ENCODE data around the gene WDR88. TPM values are rescaled to one million over a fixed set of nuclear protein-coding genes. Genes with fewer than 3 reads are reported as not detected.

WDR88 gene
- total and polyA plus RNA-seq, 2 experiments from 2014 or later, result not detected

DNA sequence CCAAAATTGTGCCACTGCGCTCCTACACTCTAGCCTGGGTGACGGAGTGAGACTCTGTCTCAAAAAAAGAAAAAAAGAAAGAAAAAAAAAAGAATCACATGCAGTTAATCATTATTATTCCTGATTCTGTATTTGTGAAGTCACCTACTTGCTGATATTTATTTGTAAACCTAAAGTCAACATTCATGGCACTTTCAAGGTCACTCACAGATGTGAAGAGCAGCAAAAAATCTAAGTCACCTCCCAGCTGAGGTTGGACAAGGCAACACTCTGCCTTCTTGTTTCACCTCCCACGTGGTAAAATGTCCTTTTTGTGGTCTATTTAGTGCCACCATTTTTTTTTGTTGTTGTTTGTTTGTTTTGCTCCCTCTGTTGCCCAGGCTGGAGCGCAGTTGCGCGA is 26.5 kb downstream of the WDR88 start:
- Histone ChIP-seq H4K20me1 (replicated peaks; ENCODE audit: insufficient read depth) (no peaks in the 10 kb centered on the region), H3K4me3 (no peak overlapping the region), H3F3A (replicated peaks; ENCODE audit: low read depth) (no peaks in the 10 kb centered on the region), H3K9me2 (ENCODE audit: insufficient read depth) (no peaks in the 10 kb centered on the region), H3K79me2 (replicated peaks; ENCODE audit: insufficient read depth) (no peaks in the 10 kb centered on the region), H3K27ac (ENCODE audit: low read depth) (no peak overlapping the region), H3K36me3 (ENCODE audit: insufficient read depth) (no peaks in the 10 kb centered on the region), H3K4me2 (no peak overlapping the region), H3K27me3 (ENCODE audit: insufficient read depth) (no peaks in the 10 kb centered on the region), H2AFZ (no peak overlapping the region; the same call in 1 of the 2 replicates), H3K4me1 (ENCODE audit: insufficient read depth) (no peaks in the 10 kb centered on the region)
- DNase-seq (ENCODE audit: low spot score), result no peak
- no peak overlapping the region for H3K27ac Mint-ChIP-seq
- no peak for ATAC-seq
- peaks cover 3% of the 10 kb centered on the region for H3K27me3 Mint-ChIP-seq (ENCODE audit: insufficient read depth, low read depth, poor library complexity)
- no peaks in the 10 kb centered on the region for H3K4me1 Mint-ChIP-seq
- TF ChIP-seq JUNB (IDR thresholded peaks at IDR 0.05; ENCODE audit: unreplicated experiment), result no peak
- TF ChIP-seq, protein P1, sequence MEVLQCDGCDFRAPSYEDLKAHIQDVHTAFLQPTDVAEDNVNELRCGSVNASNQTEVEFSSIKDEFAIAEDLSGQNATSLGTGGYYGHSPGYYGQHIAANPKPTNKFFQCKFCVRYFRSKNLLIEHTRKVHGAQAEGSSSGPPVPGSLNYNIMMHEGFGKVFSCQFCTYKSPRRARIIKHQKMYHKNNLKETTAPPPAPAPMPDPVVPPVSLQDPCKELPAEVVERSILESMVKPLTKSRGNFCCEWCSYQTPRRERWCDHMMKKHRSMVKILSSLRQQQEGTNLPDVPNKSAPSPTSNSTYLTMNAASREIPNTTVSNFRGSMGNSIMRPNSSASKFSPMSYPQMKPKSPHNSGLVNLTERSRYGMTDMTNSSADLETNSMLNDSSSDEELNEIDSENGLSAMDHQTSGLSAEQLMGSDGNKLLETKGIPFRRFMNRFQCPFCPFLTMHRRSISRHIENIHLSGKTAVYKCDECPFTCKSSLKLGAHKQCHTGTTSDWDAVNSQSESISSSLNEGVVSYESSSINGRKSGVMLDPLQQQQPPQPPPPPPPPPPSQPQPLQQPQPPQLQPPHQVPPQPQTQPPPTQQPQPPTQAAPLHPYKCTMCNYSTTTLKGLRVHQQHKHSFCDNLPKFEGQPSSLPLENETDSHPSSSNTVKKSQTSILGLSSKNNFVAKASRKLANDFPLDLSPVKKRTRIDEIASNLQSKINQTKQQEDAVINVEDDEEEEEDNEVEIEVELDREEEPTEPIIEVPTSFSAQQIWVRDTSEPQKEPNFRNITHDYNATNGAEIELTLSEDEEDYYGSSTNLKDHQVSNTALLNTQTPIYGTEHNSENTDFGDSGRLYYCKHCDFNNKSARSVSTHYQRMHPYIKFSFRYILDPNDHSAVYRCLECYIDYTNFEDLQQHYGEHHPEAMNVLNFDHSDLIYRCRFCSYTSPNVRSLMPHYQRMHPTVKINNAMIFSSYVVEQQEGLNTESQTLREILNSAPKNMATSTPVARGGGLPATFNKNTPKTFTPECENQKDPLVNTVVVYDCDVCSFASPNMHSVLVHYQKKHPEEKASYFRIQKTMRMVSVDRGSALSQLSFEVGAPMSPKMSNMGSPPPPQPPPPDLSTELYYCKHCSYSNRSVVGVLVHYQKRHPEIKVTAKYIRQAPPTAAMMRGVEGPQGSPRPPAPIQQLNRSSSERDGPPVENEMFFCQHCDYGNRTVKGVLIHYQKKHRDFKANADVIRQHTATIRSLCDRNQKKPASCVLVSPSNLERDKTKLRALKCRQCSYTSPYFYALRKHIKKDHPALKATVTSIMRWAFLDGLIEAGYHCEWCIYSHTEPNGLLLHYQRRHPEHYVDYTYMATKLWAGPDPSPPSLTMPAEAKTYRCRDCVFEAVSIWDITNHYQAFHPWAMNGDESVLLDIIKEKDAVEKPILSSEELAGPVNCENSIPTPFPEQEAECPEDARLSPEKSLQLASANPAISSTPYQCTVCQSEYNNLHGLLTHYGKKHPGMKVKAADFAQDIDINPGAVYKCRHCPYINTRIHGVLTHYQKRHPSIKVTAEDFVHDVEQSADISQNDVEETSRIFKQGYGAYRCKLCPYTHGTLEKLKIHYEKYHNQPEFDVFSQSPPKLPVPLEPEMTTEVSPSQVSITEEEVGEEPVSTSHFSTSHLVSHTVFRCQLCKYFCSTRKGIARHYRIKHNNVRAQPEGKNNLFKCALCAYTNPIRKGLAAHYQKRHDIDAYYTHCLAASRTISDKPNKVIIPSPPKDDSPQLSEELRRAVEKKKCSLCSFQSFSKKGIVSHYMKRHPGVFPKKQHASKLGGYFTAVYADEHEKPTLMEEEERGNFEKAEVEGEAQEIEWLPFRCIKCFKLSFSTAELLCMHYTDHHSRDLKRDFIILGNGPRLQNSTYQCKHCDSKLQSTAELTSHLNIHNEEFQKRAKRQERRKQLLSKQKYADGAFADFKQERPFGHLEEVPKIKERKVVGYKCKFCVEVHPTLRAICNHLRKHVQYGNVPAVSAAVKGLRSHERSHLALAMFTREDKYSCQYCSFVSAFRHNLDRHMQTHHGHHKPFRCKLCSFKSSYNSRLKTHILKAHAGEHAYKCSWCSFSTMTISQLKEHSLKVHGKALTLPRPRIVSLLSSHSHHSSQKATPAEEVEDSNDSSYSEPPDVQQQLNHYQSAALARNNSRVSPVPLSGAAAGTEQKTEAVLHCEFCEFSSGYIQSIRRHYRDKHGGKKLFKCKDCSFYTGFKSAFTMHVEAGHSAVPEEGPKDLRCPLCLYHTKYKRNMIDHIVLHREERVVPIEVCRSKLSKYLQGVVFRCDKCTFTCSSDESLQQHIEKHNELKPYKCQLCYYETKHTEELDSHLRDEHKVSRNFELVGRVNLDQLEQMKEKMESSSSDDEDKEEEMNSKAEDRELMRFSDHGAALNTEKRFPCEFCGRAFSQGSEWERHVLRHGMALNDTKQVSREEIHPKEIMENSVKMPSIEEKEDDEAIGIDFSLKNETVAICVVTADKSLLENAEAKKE (CRISPR knock-in tag; IDR thresholded peaks at IDR 0.05), result no peak
- no peak for TF ChIP-seq EZH2 (IDR thresholded peaks at IDR 0.05; ENCODE audit: low read depth, unreplicated experiment)
- TF ChIP-seq ZNF114 (CRISPR knock-in tag; IDR thresholded peaks at IDR 0.05), result no peak
- no peak for TF ChIP-seq NANOG (IDR thresholded peaks at IDR 0.05; ENCODE audit: borderline replicate concordance)
- TF ChIP-seq STAT1 (IDR thresholded peaks at IDR 0.05; ENCODE audit: unreplicated experiment), result no peak
- TF ChIP-seq POLR2AphosphoS5 (IDR thresholded peaks at IDR 0.05; ENCODE audit: low read depth), result no peak
- TF ChIP-seq ETS1 (IDR thresholded peaks at IDR 0.05), result no peak
- no peak for TF ChIP-seq EZH2phosphoT487 (IDR thresholded peaks at IDR 0.05; ENCODE audit: unreplicated experiment)
- TF ChIP-seq, protein P2, sequence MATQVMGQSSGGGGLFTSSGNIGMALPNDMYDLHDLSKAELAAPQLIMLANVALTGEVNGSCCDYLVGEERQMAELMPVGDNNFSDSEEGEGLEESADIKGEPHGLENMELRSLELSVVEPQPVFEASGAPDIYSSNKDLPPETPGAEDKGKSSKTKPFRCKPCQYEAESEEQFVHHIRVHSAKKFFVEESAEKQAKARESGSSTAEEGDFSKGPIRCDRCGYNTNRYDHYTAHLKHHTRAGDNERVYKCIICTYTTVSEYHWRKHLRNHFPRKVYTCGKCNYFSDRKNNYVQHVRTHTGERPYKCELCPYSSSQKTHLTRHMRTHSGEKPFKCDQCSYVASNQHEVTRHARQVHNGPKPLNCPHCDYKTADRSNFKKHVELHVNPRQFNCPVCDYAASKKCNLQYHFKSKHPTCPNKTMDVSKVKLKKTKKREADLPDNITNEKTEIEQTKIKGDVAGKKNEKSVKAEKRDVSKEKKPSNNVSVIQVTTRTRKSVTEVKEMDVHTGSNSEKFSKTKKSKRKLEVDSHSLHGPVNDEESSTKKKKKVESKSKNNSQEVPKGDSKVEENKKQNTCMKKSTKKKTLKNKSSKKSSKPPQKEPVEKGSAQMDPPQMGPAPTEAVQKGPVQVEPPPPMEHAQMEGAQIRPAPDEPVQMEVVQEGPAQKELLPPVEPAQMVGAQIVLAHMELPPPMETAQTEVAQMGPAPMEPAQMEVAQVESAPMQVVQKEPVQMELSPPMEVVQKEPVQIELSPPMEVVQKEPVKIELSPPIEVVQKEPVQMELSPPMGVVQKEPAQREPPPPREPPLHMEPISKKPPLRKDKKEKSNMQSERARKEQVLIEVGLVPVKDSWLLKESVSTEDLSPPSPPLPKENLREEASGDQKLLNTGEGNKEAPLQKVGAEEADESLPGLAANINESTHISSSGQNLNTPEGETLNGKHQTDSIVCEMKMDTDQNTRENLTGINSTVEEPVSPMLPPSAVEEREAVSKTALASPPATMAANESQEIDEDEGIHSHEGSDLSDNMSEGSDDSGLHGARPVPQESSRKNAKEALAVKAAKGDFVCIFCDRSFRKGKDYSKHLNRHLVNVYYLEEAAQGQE (IDR thresholded peaks at IDR 0.05; ENCODE audit: unreplicated experiment), result no peak
- TF ChIP-seq, protein P3, sequence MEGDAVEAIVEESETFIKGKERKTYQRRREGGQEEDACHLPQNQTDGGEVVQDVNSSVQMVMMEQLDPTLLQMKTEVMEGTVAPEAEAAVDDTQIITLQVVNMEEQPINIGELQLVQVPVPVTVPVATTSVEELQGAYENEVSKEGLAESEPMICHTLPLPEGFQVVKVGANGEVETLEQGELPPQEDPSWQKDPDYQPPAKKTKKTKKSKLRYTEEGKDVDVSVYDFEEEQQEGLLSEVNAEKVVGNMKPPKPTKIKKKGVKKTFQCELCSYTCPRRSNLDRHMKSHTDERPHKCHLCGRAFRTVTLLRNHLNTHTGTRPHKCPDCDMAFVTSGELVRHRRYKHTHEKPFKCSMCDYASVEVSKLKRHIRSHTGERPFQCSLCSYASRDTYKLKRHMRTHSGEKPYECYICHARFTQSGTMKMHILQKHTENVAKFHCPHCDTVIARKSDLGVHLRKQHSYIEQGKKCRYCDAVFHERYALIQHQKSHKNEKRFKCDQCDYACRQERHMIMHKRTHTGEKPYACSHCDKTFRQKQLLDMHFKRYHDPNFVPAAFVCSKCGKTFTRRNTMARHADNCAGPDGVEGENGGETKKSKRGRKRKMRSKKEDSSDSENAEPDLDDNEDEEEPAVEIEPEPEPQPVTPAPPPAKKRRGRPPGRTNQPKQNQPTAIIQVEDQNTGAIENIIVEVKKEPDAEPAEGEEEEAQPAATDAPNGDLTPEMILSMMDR (conservative IDR thresholded peaks at IDR 0.05; ENCODE audit: low read depth in 2 of 2), result no peak
- no peak for TF ChIP-seq ZNF331 (CRISPR knock-in tag; IDR thresholded peaks at IDR 0.05; ENCODE audit: low read depth)
- TF ChIP-seq CREB1 (CRISPR knock-in tag; IDR thresholded peaks at IDR 0.05; ENCODE audit: low read depth), result no peak
- H3K4me3 Mint-ChIP-seq, result no peak overlapping the region
- no peaks in the 10 kb centered on the region for H3K36me3 Mint-ChIP-seq (ENCODE audit: low read depth)
- H3K9me3 Mint-ChIP-seq, result peaks cover 9% of the 10 kb centered on the region; the same call in 1 of the 3 replicates
